ENCODE results near the gene AMER2.

Gene AMER2

GRCh38 chr13:25171517-25172302, at the start of gene AMER2:
Gene AMER2, minus strand, starts transcription at chr13:25172288. Its CDS starts 669 bp downstream, at chr13:25171619.
- DNase-seq = peak; percentile 73

DNA sequence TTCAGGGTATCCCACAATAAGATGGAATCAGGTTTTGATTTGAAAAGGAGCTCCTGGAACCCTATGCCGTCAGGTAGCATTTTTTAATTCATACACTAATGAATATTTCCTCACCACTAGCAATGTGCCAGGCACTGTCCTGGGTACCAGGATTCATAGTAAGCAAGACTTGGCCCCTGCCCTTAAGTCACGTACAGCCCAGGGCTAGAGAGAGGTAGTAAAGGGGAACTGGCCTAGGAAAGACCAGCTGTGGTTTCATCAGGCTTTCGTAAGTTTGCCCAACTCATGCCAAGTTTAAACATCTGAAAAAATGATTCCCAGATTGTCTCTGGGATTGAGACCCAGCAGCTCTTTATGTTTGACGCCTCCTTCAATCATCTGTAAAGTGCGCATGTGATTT, 45.9 kb upstream of the AMER2 start:
- no peak for DNase-seq

DNA sequence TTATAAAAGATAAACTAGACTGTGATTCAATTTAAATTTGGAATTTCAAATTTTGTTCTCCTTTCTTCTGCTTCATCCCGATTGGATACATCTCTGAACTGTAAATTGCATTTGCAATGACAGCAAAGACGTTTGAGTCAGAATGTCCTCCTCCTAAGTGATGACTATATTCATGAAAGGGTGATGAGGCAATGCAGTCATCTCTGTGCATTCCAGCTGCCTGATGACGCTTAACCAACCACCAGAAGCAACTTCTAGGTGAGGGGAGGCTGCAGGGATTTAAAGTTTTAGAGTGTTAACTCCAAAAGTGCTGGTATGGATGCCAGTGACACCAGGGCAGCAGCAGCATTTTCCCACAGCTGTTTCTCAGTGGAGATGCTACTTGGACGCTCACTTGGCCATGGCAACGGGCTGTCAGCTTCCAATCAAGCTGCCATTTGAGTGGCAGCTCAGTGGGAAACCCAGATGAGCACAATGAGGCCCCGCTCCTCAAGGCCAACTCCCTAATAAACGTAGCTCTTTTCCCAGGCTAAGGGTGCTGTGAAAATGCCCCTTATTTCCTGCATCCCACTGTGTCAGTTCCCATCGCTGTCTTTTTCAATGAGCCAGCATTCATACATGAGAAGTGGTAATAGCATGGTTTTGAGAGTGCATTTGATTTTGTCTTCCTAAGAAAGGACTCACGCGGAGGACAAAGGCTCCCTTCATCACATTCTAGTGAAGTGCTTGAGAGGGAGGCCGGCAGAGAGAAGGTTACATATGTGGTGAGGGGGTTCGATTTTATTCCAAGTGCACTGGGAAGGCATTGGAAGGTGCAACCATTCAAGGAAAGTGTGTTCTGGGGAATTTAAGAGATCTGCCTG, 45.2 kb upstream of the AMER2 start:
- DNase-seq = no peak

- no peak for DNase-seq
Measured at GRCh38 chr13:25215253-25215575, 43.1 kb upstream of the AMER2 start.

DNA sequence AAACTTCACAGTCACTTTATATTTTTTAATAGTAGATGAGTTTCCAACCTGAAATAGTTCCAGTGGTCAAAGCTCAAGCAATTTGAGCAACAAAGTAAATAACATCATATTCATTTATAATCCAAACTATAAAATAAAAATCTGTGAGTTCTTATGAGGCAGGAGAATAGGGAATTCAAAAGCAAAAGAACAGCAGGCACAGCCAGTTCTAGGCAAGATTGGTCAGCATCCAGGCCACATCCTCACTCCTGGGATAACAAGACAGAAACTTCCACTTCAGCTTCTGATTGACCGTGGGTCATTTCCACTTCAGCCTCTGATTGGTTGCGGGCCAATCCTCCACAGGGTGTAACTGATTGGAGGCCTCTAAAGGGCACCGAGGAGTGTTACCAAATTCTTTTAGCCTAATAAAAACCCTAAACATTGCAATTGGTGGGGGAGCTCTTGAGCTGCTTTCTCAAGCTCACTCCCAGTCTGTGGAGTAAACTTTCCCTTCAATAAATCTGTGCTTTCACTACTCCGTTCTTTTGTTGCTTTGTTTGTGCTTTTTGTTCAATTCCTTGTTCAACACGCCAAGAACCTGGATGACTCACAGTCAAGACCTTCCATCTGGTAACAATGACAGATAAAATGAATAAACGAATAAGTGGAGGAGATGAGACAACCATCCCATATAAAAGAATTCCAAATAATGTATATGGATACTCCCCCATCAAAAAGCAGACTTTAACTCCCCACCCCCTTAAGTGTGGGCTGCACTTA, 42.6 kb upstream of the AMER2 start:
- no peak for DNase-seq

DNA sequence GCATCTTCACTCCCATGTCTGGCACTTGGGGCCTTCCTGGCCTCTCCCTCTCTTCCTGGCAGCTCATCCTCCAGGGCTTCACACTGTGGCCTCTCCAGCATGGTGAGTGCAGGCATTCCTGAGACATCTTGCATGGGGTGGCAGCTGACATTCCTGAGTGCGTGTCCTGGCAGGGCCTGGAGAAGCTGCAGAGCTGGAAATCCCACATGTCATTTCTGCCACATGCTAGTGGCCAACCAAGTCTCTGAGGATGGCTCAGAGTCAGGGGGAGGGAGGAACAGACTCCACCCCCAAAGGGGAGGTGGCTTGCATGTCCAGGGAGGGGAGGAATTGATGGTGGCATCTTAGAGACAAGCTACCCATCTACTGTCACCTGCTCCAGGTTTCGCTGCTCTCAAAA, 41.6 kb upstream of the AMER2 start:
- no peak for DNase-seq

DNA sequence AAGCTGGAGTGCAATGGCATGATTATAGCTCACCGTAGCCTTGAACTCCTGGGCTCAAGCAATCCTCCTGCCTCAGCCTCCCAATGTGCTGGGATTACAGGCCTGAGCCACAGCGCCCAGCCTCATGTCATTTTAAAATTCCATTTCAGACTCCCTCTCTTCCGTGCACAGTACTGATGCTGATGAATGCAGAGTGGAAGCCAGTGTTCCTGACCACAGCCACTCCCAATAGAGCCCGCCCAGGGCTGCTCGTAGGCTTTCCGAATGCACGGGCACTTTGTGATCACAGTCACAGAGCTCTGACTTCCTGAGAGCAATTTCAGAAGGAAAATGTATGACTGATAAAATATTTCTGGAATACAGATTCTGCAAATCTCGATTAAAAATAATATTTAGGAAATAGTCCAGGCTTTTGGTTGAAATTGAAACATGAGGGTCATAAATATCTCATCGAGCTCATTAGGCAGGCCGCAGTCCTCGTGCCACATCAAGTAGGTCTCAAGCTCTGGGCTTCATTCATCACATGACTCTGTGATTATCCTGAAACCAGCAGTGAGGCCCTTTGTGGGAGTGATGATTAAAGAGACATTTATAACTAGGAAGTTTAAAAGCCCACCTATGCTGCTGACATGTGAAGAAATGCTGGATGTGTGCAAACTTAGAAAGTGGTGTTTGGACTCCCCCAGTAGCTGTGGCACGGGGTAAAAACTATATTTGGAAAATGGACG, 38.9 kb upstream of the AMER2 start:
- no peak for DNase-seq

DNA sequence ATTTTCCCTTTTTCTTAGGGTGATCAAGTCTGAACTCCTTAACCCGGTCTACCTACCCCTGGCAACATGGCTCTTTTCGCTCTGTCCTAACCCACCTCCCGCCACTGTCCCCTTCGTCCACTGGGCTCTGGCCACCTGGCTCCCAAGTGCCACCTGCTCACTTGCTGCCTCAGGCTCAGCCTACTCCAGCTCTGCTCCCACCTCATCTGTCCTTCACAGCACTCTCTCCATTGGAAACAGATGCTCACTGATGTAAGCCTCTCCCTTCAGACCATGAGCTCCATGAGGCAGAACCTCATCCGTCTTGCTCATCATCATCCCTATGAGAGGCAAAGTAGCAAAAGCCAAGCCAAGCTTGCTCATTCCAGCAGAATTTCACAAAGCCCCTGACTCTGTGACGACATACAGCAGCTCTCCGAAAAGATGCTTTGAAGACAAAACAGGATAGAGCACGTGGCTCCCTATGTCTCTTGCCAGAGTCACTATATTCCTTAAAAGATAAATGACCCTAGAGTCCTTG, 35.3 kb upstream of the AMER2 start:
- peak; percentile 49 for DNase-seq

GRCh38 chr13:25204863-25205262, 32.8 kb upstream of the AMER2 start:
- DNase-seq = no peak

GRCh38 chr13:25203127-25203740, 31.1 kb upstream of the AMER2 start:
- DNase-seq = no peak

GRCh38 chr13:25200783-25201182, 28.7 kb upstream of the AMER2 start:
- DNase-seq = no peak

DNA sequence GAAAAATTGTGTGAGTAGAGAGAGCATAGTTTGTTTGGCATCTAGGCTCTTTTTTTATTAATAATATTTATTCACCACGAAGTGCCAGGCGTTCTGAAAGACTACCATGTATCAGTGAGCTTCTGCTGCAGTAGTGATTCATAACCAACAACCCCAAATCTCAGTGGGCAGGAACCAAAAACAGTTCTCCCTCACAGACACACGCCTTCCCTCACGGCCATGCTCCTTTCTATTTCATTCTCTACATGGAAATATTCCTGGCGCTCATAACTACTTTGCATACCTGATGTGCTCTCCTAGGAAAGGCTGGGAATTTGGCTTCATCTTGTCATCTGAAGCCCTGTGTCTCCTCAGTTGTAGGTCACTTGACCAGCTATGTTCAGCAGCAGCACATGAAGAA, 26.6 kb upstream of the AMER2 start:
- no peak for DNase-seq

DNA sequence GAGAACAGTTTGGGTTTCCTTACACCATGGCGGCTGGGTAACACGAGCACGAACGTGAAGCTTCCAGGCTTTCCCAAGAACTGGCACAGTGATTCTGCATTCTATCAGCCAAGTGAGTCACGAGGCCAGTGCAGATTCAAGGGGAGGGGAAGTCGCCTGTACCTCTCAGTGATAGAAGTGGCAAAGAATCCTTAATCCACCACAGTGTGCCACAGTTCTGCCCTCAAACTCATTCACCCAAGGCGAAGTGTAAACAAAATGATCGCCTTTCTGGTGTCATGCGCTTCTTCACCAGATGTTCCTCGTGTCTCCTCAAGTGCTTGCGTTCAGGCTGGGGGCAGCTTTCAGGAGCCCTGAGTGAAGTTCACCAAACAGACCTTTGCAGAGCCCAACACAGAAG, 24.9 kb upstream of the AMER2 start:
- peak; percentile 79 for DNase-seq

- peak; percentile 97 for DNase-seq
Measured at GRCh38 chr13:25192936-25193335, 20.8 kb upstream of the AMER2 start.

DNA sequence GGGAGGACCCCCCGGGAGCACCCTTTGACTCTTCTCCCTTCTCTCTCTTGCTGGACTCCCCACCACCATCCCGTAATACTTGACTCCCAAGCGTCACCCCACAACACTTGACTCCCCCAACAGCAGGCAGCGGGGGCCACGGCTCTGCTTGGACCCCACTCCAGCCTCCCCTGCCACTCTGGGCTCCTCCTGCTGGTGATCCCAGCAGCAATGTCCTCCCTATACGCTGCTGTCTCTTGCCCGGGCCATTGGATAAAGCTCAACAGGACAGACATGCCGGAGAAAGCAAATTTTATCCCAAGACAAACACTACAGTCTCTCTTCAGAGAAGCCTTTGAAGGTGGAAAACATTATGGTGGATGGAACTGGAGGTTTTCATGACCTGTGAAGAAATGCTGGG, 20.4 kb upstream of the AMER2 start:
- no peak for DNase-seq

GRCh38 chr13:25192052-25192451, 20.0 kb upstream of the AMER2 start:
- no peak for DNase-seq

DNA sequence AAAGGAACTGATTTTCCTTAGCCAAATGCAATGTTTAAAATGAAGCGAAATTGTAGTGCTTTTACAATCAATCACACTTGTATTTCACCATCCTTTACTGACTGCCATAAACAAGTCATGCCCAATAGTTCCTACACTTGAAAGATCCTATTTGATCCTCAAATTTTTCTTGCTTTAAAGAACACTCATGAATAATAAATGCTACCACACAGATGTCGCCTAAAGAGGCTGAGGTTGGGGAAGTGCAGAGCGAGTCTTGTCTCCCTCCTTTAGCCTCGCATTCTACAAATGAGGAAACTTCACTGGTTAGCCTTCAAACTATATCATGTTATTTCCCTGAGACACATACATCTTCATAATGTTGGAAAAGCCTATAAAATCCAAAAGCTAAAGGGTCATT, 18.7 kb upstream of the AMER2 start:
- peak; percentile 68 for DNase-seq

DNA sequence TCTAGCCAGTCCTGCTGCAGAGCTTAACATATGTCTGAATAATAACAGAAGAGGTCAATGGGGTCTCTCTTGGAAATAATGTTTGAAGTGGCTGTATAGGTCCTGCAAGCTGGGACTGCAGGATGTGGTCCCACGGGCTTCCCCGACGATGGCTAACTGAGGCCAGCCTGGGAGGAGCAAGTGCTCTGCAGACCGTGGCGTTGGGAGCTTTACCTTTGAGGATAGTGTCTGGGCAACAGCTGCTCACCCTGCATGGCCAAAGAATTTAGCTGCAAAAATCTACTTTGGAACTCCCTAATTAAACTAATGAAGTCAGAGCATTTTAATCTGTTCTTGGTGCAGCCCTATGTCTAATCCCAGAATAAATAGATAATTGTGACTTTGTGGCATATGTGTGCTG, 18.2 kb upstream of the AMER2 start:
- peak; percentile 82 for DNase-seq

DNA sequence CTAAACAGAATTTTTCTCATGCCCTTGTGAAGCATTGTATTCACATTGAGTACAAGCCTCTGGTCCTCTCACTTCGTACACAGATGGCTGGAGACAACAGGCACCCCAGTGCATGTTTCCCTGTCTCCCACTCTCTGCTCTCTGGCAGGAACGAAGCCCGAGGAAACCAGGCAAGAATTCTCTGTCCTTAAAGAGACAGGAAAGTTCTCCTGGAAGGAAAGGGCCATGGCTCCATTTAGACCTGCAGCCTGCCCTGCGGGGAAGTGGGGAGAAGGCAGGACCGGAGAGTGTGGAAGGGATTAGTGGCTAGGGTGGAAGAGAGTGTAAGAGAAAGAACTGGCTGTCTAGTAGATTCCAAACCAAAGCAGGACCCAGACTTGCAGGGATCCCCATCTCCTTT, 15.5 kb upstream of the AMER2 start:
- DNase-seq = no peak

GRCh38 chr13:25186187-25186586, 14.1 kb upstream of the AMER2 start:
- no peak for DNase-seq

DNA sequence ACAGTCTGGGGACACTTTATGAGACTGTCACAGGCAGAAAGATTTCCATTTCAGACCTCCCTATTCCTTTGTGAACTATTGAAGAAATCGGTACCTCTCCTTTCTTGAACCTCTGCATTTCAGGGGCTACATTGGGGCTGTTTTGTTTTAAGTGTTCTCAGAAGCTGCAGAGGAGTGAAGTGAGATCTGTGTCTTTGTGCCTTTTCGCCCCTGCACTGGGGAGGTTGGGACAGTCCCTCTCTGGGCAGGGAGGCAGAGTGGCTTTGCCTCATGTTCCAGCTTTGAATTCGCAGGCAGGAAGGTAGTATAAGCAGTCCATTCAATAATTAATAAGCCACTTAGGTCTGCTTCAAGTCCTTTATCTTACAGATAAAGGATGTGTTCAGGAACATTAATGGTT, 9.5 kb upstream of the AMER2 start:
- DNase-seq = no peak

All from NCI-H524 treated with DMSO at 0.1 percent for 48 hours (cell line).